Measurements from ENCODE around the gene ELF5.

ELF5 gene

GRCh38 chr11:34464591-34465051, 49.0 kb downstream of the ELF5 start:
- Histone ChIP-seq H4K8ac (ENCODE audit: low read length) (no peak overlapping the region), H3K79me1 (replicated peaks; ENCODE audit: low read length, poor library complexity, severe bottlenecking) (no peaks in the 10 kb centered on the region), H2AK5ac (ENCODE audit: low read length, severe bottlenecking) (no peak overlapping the region), H3K9me3 (ENCODE audit: control insufficient read depth, low read length) (peaks cover 60% of the 10 kb centered on the region), H2BK15ac (ENCODE audit: low read depth, poor library complexity, severe bottlenecking) (no peak overlapping the region), H3K18ac (ENCODE audit: low read depth in 1 of 2, low read length in 2 of 2) (no peak overlapping the region), H3K36me3 (ENCODE audit: control insufficient read depth in 1 of 2, insufficient read depth in 2 of 2, low read depth in 1 of 2, low read length in 2 of 2) (peaks cover 0 to 95% of the 10 kb centered on the region in 2 experiments), H3K23ac (ENCODE audit: low read length in 2 of 2) (no peak overlapping the region), H4K91ac (ENCODE audit: low read length) (no peak overlapping the region), H2BK120ac (ENCODE audit: low read depth, low read length) (no peak overlapping the region), H2AFZ (ENCODE audit: low read depth, low read length) (no peak overlapping the region), H2BK5ac (ENCODE audit: low read depth, low read length, poor library complexity, severe bottlenecking) (no peak overlapping the region), H3K9ac (ENCODE audit: low read length) (no peak overlapping the region), H3K4me3 (ENCODE audit: insufficient read depth in 1 of 2, low read depth in 1 of 2, low read length in 2 of 2) (no peak overlapping the region), H3K4ac (ENCODE audit: low read depth in 1 of 2, low read length in 2 of 2) (no peak overlapping the region), H3K27me3 (ENCODE audit: control insufficient read depth in 1 of 2, insufficient read depth in 1 of 2, low read length in 2 of 2) (no peaks in the 10 kb centered on the region), H2BK12ac (ENCODE audit: low read length in 2 of 2) (no peak overlapping the region), H3K27ac (ENCODE audit: low read length, poor library complexity, severe bottlenecking) (no peak overlapping the region), H3K4me2 (ENCODE audit: low read length, poor library complexity, severe bottlenecking) (no peak overlapping the region), H3K4me1 (ENCODE audit: control insufficient read depth, insufficient read depth, low read depth, low read length) (peaks cover 2% of the 10 kb centered on the region), H3K14ac (ENCODE audit: low read length in 2 of 2) (no peak overlapping the region)
- 76% methylated on average over 7 of the region's 7 CpGs for WGBS
- no peak for DNase-seq

GRCh38 chr11:34461215-34461614, 52.4 kb downstream of the ELF5 start:
- H3K9me3 ChIP-seq (ENCODE audit: control insufficient read depth, low read length), result peaks cover 31% of the 10 kb centered on the region
- no peak for DNase-seq
- H3K4ac ChIP-seq (ENCODE audit: low read depth in 1 of 2, low read length in 2 of 2), result no peak overlapping the region
- H3K14ac ChIP-seq (ENCODE audit: low read length in 2 of 2), result no peak overlapping the region
- H3K27ac ChIP-seq (ENCODE audit: low read length, poor library complexity, severe bottlenecking), result no peak overlapping the region
- no peak overlapping the region for H2BK5ac ChIP-seq (ENCODE audit: low read depth, low read length, poor library complexity, severe bottlenecking)
- H2BK12ac ChIP-seq (ENCODE audit: low read length in 2 of 2), result no peak overlapping the region
- peaks cover 0 to 97% of the 10 kb centered on the region in 2 experiments for H3K36me3 ChIP-seq (ENCODE audit: control insufficient read depth in 1 of 2, insufficient read depth in 2 of 2, low read depth in 1 of 2, low read length in 2 of 2)
- H4K8ac ChIP-seq (ENCODE audit: low read length), result no peak overlapping the region
- H3K4me3 ChIP-seq (ENCODE audit: insufficient read depth in 1 of 2, low read depth in 1 of 2, low read length in 2 of 2), result no peak overlapping the region
- 89% methylated on average over 13 of the region's 14 CpGs for WGBS
- no peak overlapping the region for H2BK120ac ChIP-seq (ENCODE audit: low read depth, low read length)
- no peaks in the 10 kb centered on the region for H3K79me1 ChIP-seq (replicated peaks; ENCODE audit: low read length, poor library complexity, severe bottlenecking)
- H3K23ac ChIP-seq (ENCODE audit: low read length in 2 of 2), result no peak overlapping the region
- H3K9ac ChIP-seq (ENCODE audit: low read length), result no peak overlapping the region
- H3K4me2 ChIP-seq (ENCODE audit: low read length, poor library complexity, severe bottlenecking), result no peak overlapping the region
- H3K4me1 ChIP-seq (ENCODE audit: control insufficient read depth, insufficient read depth, low read depth, low read length), result peaks cover 3% of the 10 kb centered on the region
- no peak overlapping the region for H4K91ac ChIP-seq (ENCODE audit: low read length)
- no peak overlapping the region for H2AFZ ChIP-seq (ENCODE audit: low read depth, low read length)
- no peak overlapping the region for H2AK5ac ChIP-seq (ENCODE audit: low read length, severe bottlenecking)
- H3K18ac ChIP-seq (ENCODE audit: low read depth in 1 of 2, low read length in 2 of 2), result no peak overlapping the region
- no peak overlapping the region for H2BK15ac ChIP-seq (ENCODE audit: low read depth, poor library complexity, severe bottlenecking)
- H3K27me3 ChIP-seq (ENCODE audit: control insufficient read depth in 1 of 2, insufficient read depth in 1 of 2, low read length in 2 of 2), result no peaks in the 10 kb centered on the region

GRCh38 chr11:34460278-34460677, 53.3 kb downstream of the ELF5 start:
- Histone ChIP-seq H3K36me3 (ENCODE audit: control insufficient read depth in 1 of 2, insufficient read depth in 2 of 2, low read depth in 1 of 2, low read length in 2 of 2) (peaks cover 0 to 97% of the 10 kb centered on the region in 2 experiments), H3K14ac (ENCODE audit: low read length in 2 of 2) (no peak overlapping the region), H2BK120ac (ENCODE audit: low read depth, low read length) (no peak overlapping the region), H3K4me3 (ENCODE audit: insufficient read depth in 1 of 2, low read depth in 1 of 2, low read length in 2 of 2) (no peak overlapping the region), H3K23ac (ENCODE audit: low read length in 2 of 2) (no peak overlapping the region), H3K9ac (ENCODE audit: low read length) (no peak overlapping the region), H3K4me1 (ENCODE audit: control insufficient read depth, insufficient read depth, low read depth, low read length) (peaks cover 3% of the 10 kb centered on the region), H3K9me3 (ENCODE audit: control insufficient read depth, low read length) (peaks cover 22% of the 10 kb centered on the region), H3K4ac (ENCODE audit: low read depth in 1 of 2, low read length in 2 of 2) (no peak overlapping the region), H2BK15ac (ENCODE audit: low read depth, poor library complexity, severe bottlenecking) (no peak overlapping the region), H2BK12ac (ENCODE audit: low read length in 2 of 2) (no peak overlapping the region), H2AFZ (ENCODE audit: low read depth, low read length) (no peak overlapping the region), H2AK5ac (ENCODE audit: low read length, severe bottlenecking) (no peak overlapping the region), H3K27ac (ENCODE audit: low read length, poor library complexity, severe bottlenecking) (no peak overlapping the region), H3K18ac (ENCODE audit: low read depth in 1 of 2, low read length in 2 of 2) (no peak overlapping the region), H4K8ac (ENCODE audit: low read length) (no peak overlapping the region), H2BK5ac (ENCODE audit: low read depth, low read length, poor library complexity, severe bottlenecking) (no peak overlapping the region), H3K4me2 (ENCODE audit: low read length, poor library complexity, severe bottlenecking) (no peak overlapping the region), H3K79me1 (replicated peaks; ENCODE audit: low read length, poor library complexity, severe bottlenecking) (no peaks in the 10 kb centered on the region), H3K27me3 (ENCODE audit: control insufficient read depth in 1 of 2, insufficient read depth in 1 of 2, low read length in 2 of 2) (no peaks in the 10 kb centered on the region), H4K91ac (ENCODE audit: low read length) (no peak overlapping the region)
- DNase-seq, result no peak
- 89% methylated on average over 4 of the region's 4 CpGs for WGBS

- no peak overlapping the region for H4K91ac ChIP-seq (ENCODE audit: low read length)
- WGBS, result 84% methylated on average over 3 of the region's 3 CpGs
- peaks cover 0 to 97% of the 10 kb centered on the region in 2 experiments for H3K36me3 ChIP-seq (ENCODE audit: control insufficient read depth in 1 of 2, insufficient read depth in 2 of 2, low read depth in 1 of 2, low read length in 2 of 2)
Observed at GRCh38 chr11:34459507-34460162, 54.0 kb downstream of the ELF5 start.

More at GRCh38 chr11:34459507-34460162, 54.0 kb downstream of the ELF5 start:
- no peak overlapping the region for H2AK5ac ChIP-seq (ENCODE audit: low read length, severe bottlenecking)
- no peak overlapping the region for H2BK5ac ChIP-seq (ENCODE audit: low read depth, low read length, poor library complexity, severe bottlenecking)
- no peak overlapping the region for H3K4me3 ChIP-seq (ENCODE audit: insufficient read depth in 1 of 2, low read depth in 1 of 2, low read length in 2 of 2)
- H4K8ac ChIP-seq (ENCODE audit: low read length), result no peak overlapping the region
- no peak overlapping the region for H2BK120ac ChIP-seq (ENCODE audit: low read depth, low read length)
- peaks cover 3% of the 10 kb centered on the region for H3K4me1 ChIP-seq (ENCODE audit: control insufficient read depth, insufficient read depth, low read depth, low read length)
- H2BK12ac ChIP-seq (ENCODE audit: low read length in 2 of 2), result no peak overlapping the region
- H3K4me2 ChIP-seq (ENCODE audit: low read length, poor library complexity, severe bottlenecking), result no peak overlapping the region
- H3K79me1 ChIP-seq (replicated peaks; ENCODE audit: low read length, poor library complexity, severe bottlenecking), result no peaks in the 10 kb centered on the region
- H3K18ac ChIP-seq (ENCODE audit: low read depth in 1 of 2, low read length in 2 of 2), result no peak overlapping the region
- no peaks in the 10 kb centered on the region for H3K27me3 ChIP-seq (ENCODE audit: control insufficient read depth in 1 of 2, insufficient read depth in 1 of 2, low read length in 2 of 2)
- no peak overlapping the region for H2BK15ac ChIP-seq (ENCODE audit: low read depth, poor library complexity, severe bottlenecking)
- H3K9ac ChIP-seq (ENCODE audit: low read length), result no peak overlapping the region
- no peak for DNase-seq
- H3K4ac ChIP-seq (ENCODE audit: low read depth in 1 of 2, low read length in 2 of 2), result no peak overlapping the region
- peak overlapping the region in 1 of 2 experiments; percentile 36 for H3K14ac ChIP-seq (ENCODE audit: low read length in 2 of 2)
- no peak overlapping the region for H3K27ac ChIP-seq (ENCODE audit: low read length, poor library complexity, severe bottlenecking)
- peaks cover 15% of the 10 kb centered on the region for H3K9me3 ChIP-seq (ENCODE audit: control insufficient read depth, low read length)
- no peak overlapping the region for H3K23ac ChIP-seq (ENCODE audit: low read length in 2 of 2)
- H2AFZ ChIP-seq (ENCODE audit: low read depth, low read length), result no peak overlapping the region

All from mesenchymal stem cell (in vitro differentiated cells and primary cell).